SK-N-SH treated with all-trans-retinoic acid at 6 μM for 48 hours (cell line): ENCODE data around the gene SMO.

Source experiments
- ARNTL ChIP-seq: fragments of 450-650 bp; formaldehyde crosslinking; IDR thresholded peaks from 2 replicates; pipeline ENCODE4 v1.5.0; 2020; ENCODE audit warnings: low read depth, mild to moderate bottlenecking, moderate library complexity, borderline replicate concordance
- CSDC2 ChIP-seq: fragments of 250-450 bp; sonication (Bioruptor Pico); IDR thresholded peaks from 2 replicates; pipeline ENCODE4 v1.5.0; 2020; ENCODE audit warnings: mild to moderate bottlenecking, moderate library complexity
- ISL1 ChIP-seq: fragments of 250-450 bp; sonication (Bioruptor Pico); IDR thresholded peaks from 2 replicates; pipeline ENCODE4 v2.1.2; 2022; ENCODE audit warnings: mild to moderate bottlenecking, moderate library complexity
- PPARA ChIP-seq: fragments of 250-450 bp; sonication (Bioruptor Pico); IDR thresholded peaks from 2 replicates; pipeline ENCODE4 v1.5.0; 2020; ENCODE audit warnings: mild to moderate bottlenecking, borderline replicate concordance
- SNAI2 ChIP-seq: fragments of 250-450 bp; sonication (Bioruptor Pico); IDR thresholded peaks from 2 replicates; pipeline ENCODE4 v1.5.0; 2020; ENCODE audit warnings: mild to moderate bottlenecking, moderate library complexity
- TCF4 ChIP-seq: fragments of 250-450 bp; sonication (Bioruptor Pico); IDR thresholded peaks from 2 replicates; pipeline ENCODE4 v1.8.0; 2021; ENCODE audit warnings: mild to moderate bottlenecking, moderate library complexity, borderline replicate concordance
- ZC3H10 ChIP-seq: fragments of 250-450 bp; sonication (Bioruptor Pico); IDR thresholded peaks from 2 replicates; pipeline ENCODE4 v1.5.1; 2021; ENCODE audit warnings: mild to moderate bottlenecking, moderate library complexity
- ZFP3 ChIP-seq: fragments of 250-450 bp; sonication (Bioruptor Pico); IDR thresholded peaks from 2 replicates; pipeline ENCODE4 v1.5.0; 2020; ENCODE audit warnings: mild to moderate bottlenecking, moderate library complexity
- ZFP30 ChIP-seq: fragments of 450-650 bp; formaldehyde crosslinking; IDR thresholded peaks from 2 replicates; pipeline ENCODE4 v1.5.0; 2022; ENCODE audit warnings: mild to moderate bottlenecking, moderate library complexity
- ZNF70 ChIP-seq: fragments of 450-650 bp; formaldehyde crosslinking; IDR thresholded peaks from 2 replicates; pipeline ENCODE4 v1.5.0; 2020; ENCODE audit warnings: mild to moderate bottlenecking, moderate library complexity
- TF ChIP-seq, protein P1 (sequence below): fragments of 250-450 bp; sonication (Bioruptor Pico); IDR thresholded peaks from 2 replicates; pipeline ENCODE4 v1.8.0; 2020; ENCODE audit warnings: mild to moderate bottlenecking, moderate library complexity, borderline replicate concordance
- TF ChIP-seq, protein P2 (sequence below): fragments of 250-450 bp; sonication (Bioruptor Pico); IDR thresholded peaks from 2 replicates; pipeline ENCODE4 v1.5.0; 2020; ENCODE audit warnings: mild to moderate bottlenecking, moderate library complexity

DNA sequence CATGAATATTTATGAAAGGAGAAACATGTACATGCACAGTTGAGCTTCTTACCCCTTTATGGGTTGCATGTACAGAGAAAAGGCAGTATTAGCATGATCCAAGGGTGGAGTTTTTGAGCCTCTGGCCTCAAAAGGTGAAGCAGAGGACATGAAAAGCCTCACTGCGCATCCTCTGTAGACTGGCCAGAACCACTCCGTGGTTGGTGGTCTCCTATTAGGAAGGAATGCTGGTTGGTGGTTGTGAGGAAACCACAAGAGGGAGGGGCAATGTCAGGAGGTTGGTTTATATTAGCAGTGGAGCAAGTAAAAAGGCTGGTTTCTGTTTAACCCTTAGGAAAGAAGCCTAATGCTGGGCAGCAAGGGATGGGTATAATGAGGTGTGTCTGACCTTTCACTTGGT lies 73.9 kb downstream of the SMO start:
- TF ChIP-seq SNAI2 (CRISPR knock-in tag): no peak
- TF ChIP-seq ZFP3 (CRISPR knock-in tag): no peak
- no peak for TF ChIP-seq ARNTL (CRISPR knock-in tag)
- TF ChIP-seq, protein P1, sequence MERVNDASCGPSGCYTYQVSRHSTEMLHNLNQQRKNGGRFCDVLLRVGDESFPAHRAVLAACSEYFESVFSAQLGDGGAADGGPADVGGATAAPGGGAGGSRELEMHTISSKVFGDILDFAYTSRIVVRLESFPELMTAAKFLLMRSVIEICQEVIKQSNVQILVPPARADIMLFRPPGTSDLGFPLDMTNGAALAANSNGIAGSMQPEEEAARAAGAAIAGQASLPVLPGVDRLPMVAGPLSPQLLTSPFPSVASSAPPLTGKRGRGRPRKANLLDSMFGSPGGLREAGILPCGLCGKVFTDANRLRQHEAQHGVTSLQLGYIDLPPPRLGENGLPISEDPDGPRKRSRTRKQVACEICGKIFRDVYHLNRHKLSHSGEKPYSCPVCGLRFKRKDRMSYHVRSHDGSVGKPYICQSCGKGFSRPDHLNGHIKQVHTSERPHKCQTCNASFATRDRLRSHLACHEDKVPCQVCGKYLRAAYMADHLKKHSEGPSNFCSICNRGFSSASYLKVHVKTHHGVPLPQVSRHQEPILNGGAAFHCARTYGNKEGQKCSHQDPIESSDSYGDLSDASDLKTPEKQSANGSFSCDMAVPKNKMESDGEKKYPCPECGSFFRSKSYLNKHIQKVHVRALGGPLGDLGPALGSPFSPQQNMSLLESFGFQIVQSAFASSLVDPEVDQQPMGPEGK (CRISPR knock-in tag): no peak
- TF ChIP-seq TCF4 (CRISPR knock-in tag): no peak
- no peak for TF ChIP-seq ISL1 (CRISPR knock-in tag)
- no peak for TF ChIP-seq CSDC2 (CRISPR knock-in tag)
- TF ChIP-seq, protein P2, sequence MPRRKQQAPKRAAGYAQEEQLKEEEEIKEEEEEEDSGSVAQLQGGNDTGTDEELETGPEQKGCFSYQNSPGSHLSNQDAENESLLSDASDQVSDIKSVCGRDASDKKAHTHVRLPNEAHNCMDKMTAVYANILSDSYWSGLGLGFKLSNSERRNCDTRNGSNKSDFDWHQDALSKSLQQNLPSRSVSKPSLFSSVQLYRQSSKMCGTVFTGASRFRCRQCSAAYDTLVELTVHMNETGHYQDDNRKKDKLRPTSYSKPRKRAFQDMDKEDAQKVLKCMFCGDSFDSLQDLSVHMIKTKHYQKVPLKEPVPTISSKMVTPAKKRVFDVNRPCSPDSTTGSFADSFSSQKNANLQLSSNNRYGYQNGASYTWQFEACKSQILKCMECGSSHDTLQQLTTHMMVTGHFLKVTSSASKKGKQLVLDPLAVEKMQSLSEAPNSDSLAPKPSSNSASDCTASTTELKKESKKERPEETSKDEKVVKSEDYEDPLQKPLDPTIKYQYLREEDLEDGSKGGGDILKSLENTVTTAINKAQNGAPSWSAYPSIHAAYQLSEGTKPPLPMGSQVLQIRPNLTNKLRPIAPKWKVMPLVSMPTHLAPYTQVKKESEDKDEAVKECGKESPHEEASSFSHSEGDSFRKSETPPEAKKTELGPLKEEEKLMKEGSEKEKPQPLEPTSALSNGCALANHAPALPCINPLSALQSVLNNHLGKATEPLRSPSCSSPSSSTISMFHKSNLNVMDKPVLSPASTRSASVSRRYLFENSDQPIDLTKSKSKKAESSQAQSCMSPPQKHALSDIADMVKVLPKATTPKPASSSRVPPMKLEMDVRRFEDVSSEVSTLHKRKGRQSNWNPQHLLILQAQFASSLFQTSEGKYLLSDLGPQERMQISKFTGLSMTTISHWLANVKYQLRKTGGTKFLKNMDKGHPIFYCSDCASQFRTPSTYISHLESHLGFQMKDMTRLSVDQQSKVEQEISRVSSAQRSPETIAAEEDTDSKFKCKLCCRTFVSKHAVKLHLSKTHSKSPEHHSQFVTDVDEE (CRISPR knock-in tag): no peak
- no peak for TF ChIP-seq PPARA
- TF ChIP-seq ZNF70 (CRISPR knock-in tag): no peak
- no peak for TF ChIP-seq ZC3H10 (CRISPR knock-in tag)
- no peak for TF ChIP-seq ZFP30
